ENCODE results near the gene UAP1.

UAP1 gene

GRCh38 chr1:162617513-162617912, 56.0 kb downstream of the UAP1 start:
- DNase-seq (ENCODE audit: low spot score), result no peak

- DNase-seq (ENCODE audit: low spot score), result no peak
Observed at GRCh38 chr1:162619076-162619475, 57.6 kb downstream of the UAP1 start.

DNA sequence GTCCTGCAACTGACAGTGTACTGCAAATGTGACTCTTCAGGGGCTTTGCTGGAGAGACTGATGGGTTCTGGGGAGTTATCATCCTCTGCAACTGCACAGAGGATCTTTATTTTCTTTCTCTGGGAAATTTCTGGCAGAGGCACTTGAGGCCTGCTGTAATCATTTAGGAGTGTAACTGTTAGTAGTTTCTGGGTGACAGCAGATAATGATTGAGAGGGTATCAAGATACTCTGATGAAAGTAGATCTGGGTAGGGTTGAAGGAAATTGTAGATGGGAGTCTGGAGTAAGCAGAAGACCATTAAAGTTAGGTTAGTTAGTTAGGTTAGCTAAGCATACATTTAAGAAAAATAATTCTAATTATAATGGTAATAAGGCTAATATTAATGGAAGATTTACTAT, 59.7 kb downstream of the UAP1 start:
- DNase-seq (ENCODE audit: low spot score), result no peak

GRCh38 chr1:162625679-162626078, 64.2 kb downstream of the UAP1 start:
- no peak for DNase-seq (ENCODE audit: low spot score)

DNA sequence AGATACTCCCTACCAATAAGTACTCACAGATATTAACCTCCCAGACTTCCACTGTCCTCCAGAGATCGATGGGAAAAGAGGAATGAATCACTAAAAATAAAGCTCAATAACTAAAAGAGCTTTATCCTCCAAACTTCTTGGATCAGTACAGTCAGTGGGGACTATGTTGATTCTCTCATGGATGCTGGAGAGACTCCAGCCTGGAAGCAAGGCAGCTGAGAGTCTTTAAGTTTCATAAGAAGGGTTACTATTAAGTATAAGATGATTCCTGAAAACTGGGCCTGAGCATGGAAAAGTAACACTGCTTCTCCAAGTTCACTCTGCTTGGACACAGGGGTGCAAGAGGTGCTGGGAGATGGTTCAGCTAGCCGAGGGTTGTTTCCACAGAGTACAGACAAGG, 64.6 kb downstream of the UAP1 start:
- DNase-seq (ENCODE audit: low spot score), result no peak

GRCh38 chr1:162626761-162627160, 65.2 kb downstream of the UAP1 start:
- DNase-seq (ENCODE audit: low spot score), result no peak

DNA sequence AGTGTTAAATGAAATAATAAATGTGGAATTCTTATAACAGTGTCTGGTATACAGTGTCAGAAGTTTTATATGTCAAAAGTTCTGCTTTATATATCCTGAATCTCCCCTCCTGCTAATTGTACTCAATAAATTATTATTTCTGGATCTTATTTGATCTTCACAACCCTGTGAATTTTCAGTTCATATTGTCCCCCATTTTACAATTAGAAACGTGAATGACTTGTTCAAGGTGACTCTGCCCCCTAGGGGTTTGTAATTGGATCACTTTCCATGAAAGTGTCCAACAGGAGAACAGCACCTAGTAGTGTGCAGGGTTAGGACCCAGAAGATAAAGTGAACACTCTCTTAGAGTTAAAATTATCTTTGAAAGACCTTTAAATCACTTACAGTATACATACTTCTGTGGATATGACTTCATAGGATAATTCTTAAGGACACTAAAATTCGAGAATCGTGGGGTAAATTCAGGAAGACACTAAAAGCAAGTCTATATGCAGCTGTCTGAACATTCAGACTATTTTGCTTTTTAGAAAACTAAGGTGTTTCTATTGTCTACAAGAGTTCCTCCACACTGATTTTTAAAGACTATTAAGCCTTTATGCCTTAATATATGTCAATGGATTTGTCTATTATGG, 66.3 kb downstream of the UAP1 start:
- DNase-seq (ENCODE audit: low spot score), result no peak

- DNase-seq (ENCODE audit: low spot score), result no peak
Observed at GRCh38 chr1:162629077-162629627, 67.6 kb downstream of the UAP1 start.

DNA sequence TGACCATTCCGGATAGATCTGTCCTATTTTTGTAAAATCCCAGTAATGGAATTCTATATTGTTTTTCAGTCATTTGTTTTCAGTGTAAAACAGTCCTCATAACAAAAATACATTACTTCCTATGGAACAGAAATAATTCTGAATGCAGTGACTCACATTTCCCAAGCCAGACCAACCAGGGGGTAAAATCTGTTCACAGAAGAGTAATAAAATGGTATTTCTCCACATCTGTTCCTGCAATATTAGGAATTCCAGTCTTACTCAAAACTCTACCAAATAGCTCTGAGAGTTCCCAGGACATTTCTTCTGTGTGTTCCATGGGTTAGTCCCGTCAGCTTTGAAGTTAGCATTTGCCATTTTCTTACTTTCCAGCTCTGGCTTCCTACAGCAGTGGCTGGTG, 68.1 kb downstream of the UAP1 start:
- DNase-seq (ENCODE audit: low spot score), result peak; percentile 54

DNA sequence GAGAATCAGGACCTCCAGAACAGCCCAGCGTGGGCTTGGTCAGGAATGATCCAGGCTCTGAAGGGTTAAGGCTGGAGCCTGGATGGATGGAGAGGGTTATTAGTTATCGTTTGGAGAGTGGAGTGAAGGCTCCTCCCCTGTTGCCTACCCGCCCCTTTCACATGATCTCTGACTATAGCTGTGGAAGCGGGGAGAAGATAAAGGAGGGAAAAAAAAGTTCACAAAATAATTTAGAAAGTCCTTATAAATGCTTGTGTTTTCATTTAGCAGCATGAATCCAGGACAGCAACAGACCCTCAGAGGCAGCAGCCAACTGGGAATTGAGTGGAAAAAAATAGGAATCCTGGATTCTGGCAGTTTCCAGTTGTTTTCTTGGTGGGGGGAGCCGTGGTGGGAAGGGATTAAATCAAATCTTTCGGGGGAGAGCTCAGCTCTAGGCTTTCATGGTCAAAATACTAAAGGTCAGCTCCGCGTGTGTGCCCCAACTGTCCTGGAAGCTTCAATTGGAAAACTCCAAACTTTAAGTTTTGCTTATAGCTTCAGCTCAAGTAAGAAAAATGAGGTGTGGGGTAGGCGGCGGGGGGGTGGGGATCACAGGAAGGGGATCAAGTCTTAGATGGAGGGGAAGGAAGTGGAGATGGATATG, 70.1 kb downstream of the UAP1 start:
- peak; percentile 72 for DNase-seq (ENCODE audit: low spot score)

DNA sequence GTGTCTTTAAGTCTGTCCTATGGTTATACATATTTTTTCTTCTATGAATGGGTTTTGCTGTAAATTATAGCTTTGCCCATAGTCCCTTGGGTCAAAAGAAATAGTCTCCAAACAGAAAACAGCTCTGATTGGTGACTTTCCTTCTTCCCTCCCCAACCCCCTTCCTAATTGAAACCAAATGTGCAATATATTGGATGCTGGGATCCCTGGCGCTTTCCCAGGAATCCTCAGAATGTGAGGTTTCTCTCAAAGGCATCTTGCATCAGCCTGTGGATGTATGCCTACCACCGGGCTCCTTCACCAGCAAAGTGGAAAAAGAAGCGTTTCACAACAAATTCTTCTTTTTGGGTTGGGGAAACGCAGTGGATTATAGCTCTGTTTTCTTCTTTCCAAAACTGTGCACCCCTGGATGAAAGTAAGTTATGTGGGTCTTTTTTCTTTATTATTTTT, 70.7 kb downstream of the UAP1 start, which contains the start of gene DDR2:
TSS of gene DDR2 (plus strand) at position 248 of the 450 bp plus-strand sequence. CDS start 86,600 bp downstream, outside the sequence.
- DNase-seq (ENCODE audit: low spot score), result peak; percentile 82

GRCh38 chr1:162632698-162633080, 71.2 kb downstream of the UAP1 start:
- no peak for DNase-seq (ENCODE audit: low spot score)

GRCh38 chr1:162633081-162633762, 71.7 kb downstream of the UAP1 start:
- peak; percentile 44 for DNase-seq (ENCODE audit: low spot score)

DNA sequence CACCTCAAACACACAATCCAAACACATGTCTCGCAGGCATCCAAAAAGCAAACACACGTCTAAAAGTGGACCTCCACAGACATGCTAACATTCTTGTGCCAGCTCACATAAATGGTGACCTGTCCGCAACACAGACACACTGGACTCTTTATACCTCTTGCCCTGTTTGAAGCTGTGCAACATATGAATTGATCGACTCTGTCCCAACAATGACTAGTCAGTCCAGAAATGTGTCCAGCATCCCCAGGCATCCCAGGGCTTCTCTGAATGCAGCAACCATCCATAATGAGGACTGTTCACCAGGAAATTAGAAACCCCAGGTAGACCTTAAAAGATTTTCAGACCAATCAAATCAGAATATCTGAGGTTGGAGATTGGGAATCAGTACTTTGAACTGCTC, 73.9 kb downstream of the UAP1 start:
- DNase-seq (ENCODE audit: low spot score), result no peak

DNA sequence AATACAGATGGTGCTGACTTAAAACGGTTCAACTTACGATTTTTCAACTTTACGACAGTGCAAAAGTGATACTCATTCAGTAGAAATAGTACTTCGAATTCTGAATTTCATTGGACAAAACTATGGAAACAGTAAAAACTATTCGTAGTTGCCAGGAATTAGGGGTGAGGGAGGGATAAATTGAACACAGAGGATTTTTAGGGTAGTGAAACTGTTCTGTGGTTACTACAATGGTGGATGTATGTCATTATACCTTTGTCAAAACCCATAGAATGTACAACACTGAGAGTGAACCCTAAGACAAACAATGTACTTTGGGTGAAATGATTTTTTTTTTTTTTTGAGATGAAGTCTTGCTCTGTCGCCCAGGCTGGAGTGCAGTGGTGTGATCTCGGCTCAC, 78.2 kb downstream of the UAP1 start:
- no peak for DNase-seq (ENCODE audit: low spot score)

DNA sequence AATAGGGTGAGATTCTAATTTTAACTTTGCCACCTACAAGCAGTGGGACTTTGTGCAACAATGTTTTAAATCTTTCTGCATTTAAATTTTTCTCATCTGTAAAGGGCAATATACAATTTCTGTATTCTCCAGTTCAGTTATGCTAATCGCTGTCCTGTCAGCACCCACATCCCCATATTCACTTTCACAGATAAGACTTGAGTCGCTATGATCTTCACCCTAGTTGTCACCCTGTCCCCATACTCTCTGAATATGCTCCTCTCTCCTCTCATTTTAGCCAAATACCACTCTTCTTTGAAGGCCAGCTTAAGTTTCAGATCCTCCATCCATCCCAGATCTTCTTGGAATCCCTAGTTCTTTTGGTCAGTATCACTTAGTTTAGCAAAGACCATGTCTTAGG, 79.6 kb downstream of the UAP1 start:
- DNase-seq (ENCODE audit: low spot score), result no peak

DNA sequence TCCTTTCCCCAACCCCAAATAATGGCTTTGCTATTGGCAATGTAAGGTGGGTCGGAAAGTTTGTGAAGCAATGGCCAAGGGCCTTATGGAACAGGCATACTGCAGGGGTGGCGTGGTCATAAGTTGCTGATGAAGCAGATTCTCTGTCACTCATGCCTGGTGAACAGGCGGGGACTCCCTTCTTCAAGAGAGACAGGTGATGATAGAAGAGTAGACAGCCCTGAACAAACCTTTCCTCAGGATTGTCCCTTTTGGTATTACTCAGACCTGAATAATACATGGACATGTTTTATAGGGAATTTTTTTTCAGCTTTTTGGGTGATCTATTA, 83.4 kb downstream of the UAP1 start:
- DNase-seq (ENCODE audit: low spot score), result no peak

DNA sequence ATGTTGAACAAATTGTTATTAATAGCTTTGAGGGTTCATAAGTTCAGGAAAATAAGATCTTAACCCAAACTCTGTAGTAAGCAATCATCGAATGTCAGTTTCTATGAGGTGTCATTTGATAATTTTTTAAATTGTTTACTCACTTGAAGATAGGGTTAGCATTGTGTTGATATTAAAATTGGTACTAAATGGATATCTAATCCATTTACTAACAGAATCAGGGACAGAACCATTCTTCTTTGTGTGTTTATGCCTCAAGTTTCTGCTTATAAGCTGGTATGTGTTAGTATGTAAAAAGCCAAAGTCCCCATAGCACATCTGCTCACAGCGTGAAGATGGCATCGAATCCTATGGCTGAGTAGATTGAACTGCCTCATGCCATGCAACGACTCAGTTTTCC, 84.1 kb downstream of the UAP1 start:
- no peak for DNase-seq (ENCODE audit: low spot score)

GRCh38 chr1:162649583-162649982, 88.1 kb downstream of the UAP1 start:
- DNase-seq (ENCODE audit: low spot score), result no peak
